IPS-15b (cell line): Measurements from ENCODE around the gene RBBP6.
"Not testable (repeated sequence)": the region's sequence is repeated elsewhere in the genome, so short reads cannot be mapped to it uniquely, and the experiment has no call there.

Experiments used
- H3K27me3 ChIP-seq: one replicate; pipeline ENCODE4 v1.6.1; 2013; ENCODE audit warnings: low read length; ENCODE audit not compliant: control insufficient read depth, insufficient read depth
- H3K36me3 ChIP-seq: one replicate; pipeline ENCODE4 v1.6.1; 2013; ENCODE audit warnings: low read length; ENCODE audit not compliant: control insufficient read depth, insufficient read depth
- H3K4me1 ChIP-seq: one replicate; pipeline ENCODE4 v1.6.1; 2013; ENCODE audit warnings: mild to moderate bottlenecking, low read length; ENCODE audit not compliant: control insufficient read depth, insufficient read depth
- H3K4me3 ChIP-seq: one replicate; pipeline ENCODE4 v1.5.1; 2013; ENCODE audit warnings: low read depth, low read length
- H3K9ac ChIP-seq: one replicate; pipeline ENCODE4 v1.6.1; 2013; ENCODE audit warnings: low read depth, mild to moderate bottlenecking, low read length
- H3K9me3 ChIP-seq: one replicate; pipeline ENCODE4 v1.6.1; 2013; ENCODE audit warnings: mild to moderate bottlenecking, low read length; ENCODE audit not compliant: control insufficient read depth, insufficient read depth

Gene RBBP6

DNA sequence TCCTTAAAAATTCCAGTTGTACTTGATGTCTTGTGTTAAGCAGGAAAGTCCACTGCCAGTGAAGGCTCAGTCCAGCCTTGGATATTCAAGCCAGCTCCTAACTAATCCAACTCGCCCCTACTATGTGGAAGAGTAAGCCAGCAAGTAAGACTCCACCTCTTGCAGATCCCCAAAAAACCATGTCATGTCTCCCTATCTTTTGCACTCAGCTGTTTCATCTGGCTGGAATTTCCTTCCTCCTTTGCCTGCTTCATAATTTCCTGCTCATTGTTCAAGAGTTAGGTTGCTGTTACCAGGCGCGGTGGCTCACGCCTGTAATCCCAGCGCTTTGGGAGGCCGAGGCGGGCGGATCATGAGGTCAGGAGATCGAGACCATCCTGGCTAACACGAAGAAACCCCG is 37.8 kb downstream of the RBBP6 start:
- Histone ChIP-seq H3K9me3 (no peaks in the 10 kb centered on the region), H3K36me3 (no peaks in the 10 kb centered on the region), H3K9ac (no peak overlapping the region), H3K4me1 (no peaks in the 10 kb centered on the region), H3K27me3 (no peaks in the 10 kb centered on the region), H3K4me3 (no peak overlapping the region)

- no peaks in the 10 kb centered on the region for H3K36me3 ChIP-seq
These were observed 41.3 kb downstream of the RBBP6 start for GRCh38 chr16:24580665-24581064.

DNA sequence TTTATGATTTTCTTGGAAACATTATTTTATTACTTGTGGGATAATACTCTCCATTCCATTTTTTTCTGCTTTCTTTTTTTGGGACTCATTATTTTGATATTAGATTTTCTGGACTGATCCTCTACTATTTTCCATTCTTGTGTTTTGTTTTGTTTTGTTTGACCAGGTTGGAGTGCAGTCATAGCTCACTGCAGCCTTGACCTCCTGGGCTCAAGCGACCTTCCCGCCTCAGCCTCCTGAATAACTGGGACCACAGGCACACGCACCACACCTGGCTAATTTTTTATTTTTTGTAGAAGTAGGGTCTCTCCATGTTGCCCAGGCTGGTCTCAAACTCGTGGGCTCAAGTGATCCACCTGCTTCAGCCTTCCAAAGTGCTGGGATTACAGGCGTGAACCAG is 44.1 kb downstream of the RBBP6 start:
- no peaks in the 10 kb centered on the region for H3K9me3 ChIP-seq
- no peak overlapping the region for H3K4me3 ChIP-seq
- H3K9ac ChIP-seq, result no peak overlapping the region
- no peaks in the 10 kb centered on the region for H3K36me3 ChIP-seq
- H3K4me1 ChIP-seq, result no peaks in the 10 kb centered on the region
- H3K27me3 ChIP-seq, result no peaks in the 10 kb centered on the region

More at GRCh38 chr16:24580665-24581064, 41.3 kb downstream of the RBBP6 start:
- Histone ChIP-seq H3K9me3 (no peaks in the 10 kb centered on the region), H3K4me3 (no peak overlapping the region), H3K9ac (no peak overlapping the region), H3K27me3 (no peaks in the 10 kb centered on the region), H3K4me1 (no peaks in the 10 kb centered on the region)

DNA sequence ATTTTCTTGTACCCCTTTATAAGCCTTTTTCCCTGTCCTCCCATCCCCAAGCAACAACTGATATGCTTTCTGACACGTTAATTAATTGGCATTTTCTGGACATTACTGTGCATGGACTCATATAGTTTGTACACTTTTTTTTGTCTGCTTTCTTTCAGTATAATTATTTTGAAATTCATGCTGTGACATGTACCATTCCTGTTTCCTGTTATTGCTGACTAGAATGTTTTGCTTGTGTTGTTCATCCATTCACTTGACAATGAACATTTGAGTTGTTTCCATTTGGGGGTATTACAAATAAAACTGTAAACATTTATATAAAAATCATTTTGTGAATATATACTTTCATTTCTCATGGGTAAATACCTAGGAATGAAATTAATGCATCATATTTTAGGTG is 50.6 kb downstream of the RBBP6 start:
- Histone ChIP-seq H3K9me3 (no peaks in the 10 kb centered on the region), H3K9ac (no peak overlapping the region), H3K4me3 (no peak overlapping the region), H3K4me1 (no peaks in the 10 kb centered on the region), H3K36me3 (no peaks in the 10 kb centered on the region), H3K27me3 (no peaks in the 10 kb centered on the region)

GRCh38 chr16:24598777-24599437 is 59.5 kb downstream of the RBBP6 start:
- Histone ChIP-seq H3K4me3 (no peak overlapping the region), H3K9ac (no peak overlapping the region), H3K27me3 (no peaks in the 10 kb centered on the region), H3K4me1 (no peaks in the 10 kb centered on the region), H3K9me3 (no peaks in the 10 kb centered on the region), H3K36me3 (no peaks in the 10 kb centered on the region)

GRCh38 chr16:24609417-24609739 is 70.0 kb downstream of the RBBP6 start:
- H3K27me3 ChIP-seq, result peaks cover 4% of the 10 kb centered on the region
- no peaks in the 10 kb centered on the region for H3K9me3 ChIP-seq
- H3K9ac ChIP-seq, result peak overlapping the region; percentile 54
- H3K36me3 ChIP-seq, result no peaks in the 10 kb centered on the region
- H3K4me3 ChIP-seq, result peak overlapping the region; percentile 84
- H3K4me1 ChIP-seq, result no peaks in the 10 kb centered on the region

DNA sequence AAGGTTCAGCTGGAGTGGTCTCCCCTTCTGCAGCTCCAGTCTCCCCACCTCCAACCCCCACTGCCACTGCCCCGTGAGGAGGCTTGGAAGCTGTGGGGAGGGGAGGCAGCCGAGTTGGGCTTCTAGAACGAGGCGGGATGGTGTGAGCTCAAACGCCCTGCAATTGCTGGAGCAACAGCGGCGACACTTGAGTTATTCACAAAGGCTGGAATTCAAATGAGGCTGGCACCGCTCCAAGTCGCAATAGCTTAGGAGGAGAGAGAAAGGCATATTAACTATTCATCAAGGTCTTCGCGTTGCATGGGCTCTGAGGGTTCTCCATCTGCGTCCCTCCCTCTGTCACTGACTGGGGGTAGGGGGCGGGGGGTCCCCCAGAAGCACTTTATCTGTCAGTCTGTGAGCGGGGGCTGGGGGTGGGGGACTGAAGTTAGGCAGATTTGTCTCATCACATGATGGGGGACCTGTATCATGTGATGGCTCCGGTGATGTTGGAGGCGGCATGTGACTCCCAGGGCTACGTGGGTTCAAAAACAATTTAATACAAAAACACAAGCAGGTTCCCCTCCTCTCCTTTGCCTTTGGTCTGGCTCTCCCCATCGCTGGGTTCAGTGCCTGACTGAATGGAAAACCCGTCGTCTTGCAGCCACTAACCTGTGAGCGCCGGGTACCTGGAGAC is 70.5 kb downstream of the RBBP6 start:
- H3K36me3 ChIP-seq, result no peaks in the 10 kb centered on the region
- H3K4me1 ChIP-seq, result no peaks in the 10 kb centered on the region
- no peaks in the 10 kb centered on the region for H3K9me3 ChIP-seq
- H3K27me3 ChIP-seq, result peaks cover 4% of the 10 kb centered on the region
- H3K4me3 ChIP-seq, result peak overlapping the region; percentile 84
- peak overlapping the region; percentile 89 for H3K9ac ChIP-seq

- H3K9ac ChIP-seq, result peak overlapping the region; percentile 89
- H3K4me3 ChIP-seq, result peak overlapping the region; percentile 84
- no peaks in the 10 kb centered on the region for H3K4me1 ChIP-seq
- no peaks in the 10 kb centered on the region for H3K9me3 ChIP-seq
- H3K36me3 ChIP-seq, result no peaks in the 10 kb centered on the region
- H3K27me3 ChIP-seq, result peaks cover 4% of the 10 kb centered on the region
These were observed 71.0 kb downstream of the RBBP6 start for GRCh38 chr16:24610416-24610755.

DNA sequence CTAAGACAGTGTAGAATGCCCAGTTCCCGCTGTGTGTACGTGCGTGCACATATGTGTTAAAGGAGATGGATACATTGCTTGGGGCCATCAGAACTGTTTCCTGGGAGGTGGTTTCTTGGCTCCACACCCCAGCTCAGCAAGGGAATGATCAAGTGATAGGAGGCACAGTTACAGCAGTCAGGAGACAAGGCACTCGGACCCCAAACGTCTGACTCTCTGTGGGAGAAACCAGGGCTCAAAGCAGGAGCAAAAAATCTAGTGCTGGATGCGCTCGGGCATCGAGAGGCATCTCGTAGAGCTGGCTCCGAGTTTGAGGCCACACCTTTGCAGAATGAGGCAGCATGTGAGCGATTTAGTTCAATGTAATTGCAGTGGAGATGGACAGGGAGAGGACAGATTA is 71.9 kb downstream of the RBBP6 start:
- Histone ChIP-seq H3K27me3 (peaks cover 4% of the 10 kb centered on the region), H3K36me3 (no peaks in the 10 kb centered on the region), H3K4me3 (no peak overlapping the region), H3K9me3 (no peaks in the 10 kb centered on the region), H3K9ac (no peak overlapping the region), H3K4me1 (no peaks in the 10 kb centered on the region)

- H3K36me3 ChIP-seq, result no peaks in the 10 kb centered on the region
- H3K4me3 ChIP-seq, result no peak overlapping the region
- no peaks in the 10 kb centered on the region for H3K9me3 ChIP-seq
- H3K9ac ChIP-seq, result no peak overlapping the region
- H3K27me3 ChIP-seq, result peaks cover 4% of the 10 kb centered on the region
- H3K4me1 ChIP-seq, result no peaks in the 10 kb centered on the region
These were observed 73.3 kb downstream of the RBBP6 start for GRCh38 chr16:24612656-24613055.

GRCh38 chr16:24613267-24613666 is 73.9 kb downstream of the RBBP6 start:
- H3K4me1 ChIP-seq, H3K9ac ChIP-seq, H3K4me3 ChIP-seq, H3K27me3 ChIP-seq, H3K36me3 ChIP-seq, H3K9me3 ChIP-seq: not testable (repeated sequence)

DNA sequence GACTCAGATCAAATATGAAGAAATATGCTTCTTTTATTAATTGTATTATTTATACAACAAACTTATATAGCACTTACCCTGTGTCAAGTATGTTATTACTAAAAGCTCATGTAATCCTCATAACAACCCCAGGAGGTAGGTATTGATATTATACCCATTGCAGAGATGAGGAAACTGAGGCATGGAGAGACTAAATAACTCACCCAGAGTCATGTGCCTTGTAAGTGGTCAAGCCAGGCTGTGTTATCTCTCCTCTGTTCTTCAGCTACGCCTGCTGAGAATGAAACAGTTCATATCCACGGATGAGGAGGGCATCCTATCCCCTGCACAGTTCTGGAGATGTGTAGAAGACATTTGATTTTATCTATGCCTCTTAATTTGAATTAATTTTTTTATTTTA is 78.1 kb downstream of the RBBP6 start:
- Histone ChIP-seq H3K9ac (no peak overlapping the region), H3K4me3 (no peak overlapping the region), H3K36me3 (no peaks in the 10 kb centered on the region), H3K27me3 (no peaks in the 10 kb centered on the region), H3K9me3 (no peaks in the 10 kb centered on the region), H3K4me1 (no peaks in the 10 kb centered on the region)
